Spleen (tissue), 13 donors: ENCODE data around the gene ZBTB14. TPM values are rescaled to one million over a fixed set of nuclear protein-coding genes. Genes with fewer than 3 reads are reported as not detected.

Experiments
- DNase-seq: peaks from one replicate; pipeline ENCODE4 v3.0.0-alpha.2; 2020
- H3K27ac ChIP-seq, 8 donors: fragments of 200-600 bp; sonication (generic) in 7 of 8; 1 replicate in 4 of 8; 2 replicates in 4 of 8; pipeline versions ENCODE4 v1.5.0 to v1.8.0; 2016 to 2021; ENCODE audit warnings: inconsistent platforms in 4 of 8, mild to moderate bottlenecking in 4 of 8, moderate library complexity in 1 of 8
- H3K27me3 ChIP-seq, 7 donors: fragments of 200-600 bp; sonication (generic) in 6 of 7; replicated peaks in 1 of 7; 1 replicate in 4 of 7; 2 replicates in 3 of 7; pipeline versions ENCODE4 v1.5.0 to v1.8.0; 2016 to 2021; ENCODE audit warnings: inconsistent platforms in 3 of 7, mild to moderate bottlenecking in 1 of 7
- H3K36me3 ChIP-seq, 6 donors: fragments of 200-600 bp; sonication (generic) in 5 of 6; 1 replicate in 4 of 6; 2 replicates in 2 of 6; pipeline versions ENCODE4 v1.5.0 to v1.8.0; 2016 to 2021; ENCODE audit warnings: inconsistent platforms in 2 of 6
- H3K4me1 ChIP-seq, 6 donors: fragments of 200-600 bp; sonication (generic) in 5 of 6; 1 replicate in 3 of 6; 2 replicates in 3 of 6; pipeline versions ENCODE4 v1.5.0 to v1.8.0; 2016 to 2021; ENCODE audit warnings: inconsistent platforms in 3 of 6
- H3K4me3 ChIP-seq, 8 donors: fragments of 200-600 bp; sonication (generic) in 7 of 8; 1 replicate in 4 of 8; 2 replicates in 4 of 8; pipeline versions ENCODE4 v1.5.0 to v1.8.0; 2016 to 2021; ENCODE audit warnings: inconsistent platforms in 4 of 8, mild to moderate bottlenecking in 4 of 8, moderate library complexity in 2 of 8
- H3K9me3 ChIP-seq, 8 donors: fragments of 200-600 bp; sonication (generic) in 7 of 8; 1 replicate in 4 of 8; 2 replicates in 4 of 8; pipeline versions ENCODE4 v1.5.0 to v1.8.0; 2016 to 2021; ENCODE audit warnings: inconsistent platforms in 4 of 8
- CTCF ChIP-seq, 11 experiments: fragments of 200-600 bp in 7 of 11; fragments of 450-650 bp in 4 of 11; sonication (generic) in 4 of 11; IDR thresholded peaks in 8 of 11; conservative IDR thresholded peaks in 3 of 11; 1 replicate in 7 of 11; 2 replicates in 4 of 11; pipeline versions ENCODE4 v1.4.0 to v1.8.0; 2016 to 2021; ENCODE audit warnings: antibody characterized with exemption in 11 of 11, inconsistent platforms in 4 of 11, mild to moderate bottlenecking in 1 of 11
- POLR2A ChIP-seq, 3 donors: fragments of 450-650 bp; IDR thresholded peaks; one replicate each; pipeline ENCODE4 v1.5.1; 2017; ENCODE audit warnings: antibody characterized with exemption in 3 of 3, mild to moderate bottlenecking in 1 of 3
- POLR2AphosphoS5 ChIP-seq, 3 donors: sonication (generic); formaldehyde crosslinking; IDR thresholded peaks; one replicate each; pipeline ENCODE4 v1.5.1; 2017; ENCODE audit warnings: antibody characterized with exemption in 3 of 3
- WGBS, 5 donors: extraction: QIAGEN DNeasy Blood & Tissue Kit in 3 of 5; methylation state at CpG; one replicate each; pipeline versions ENCODE4 v1.1.5 to v1.1.7; 2013 to 2018; 5-methylcytosine and 5-hydroxymethylcytosine counted together
- intact Hi-C: fragments of 100-400 bp; cut with DNase I; formaldehyde crosslinking; loops from one replicate; pipeline ENCODE4 v1.15.0; 2023; ENCODE audit warnings: low total_unique reads
- long read RNA-seq, 2 donors: transcript quantifications; one replicate each; lab custom pipeline, GENCODE V29; 2026
- polyA plus RNA-seq, 3 donors: library from polyadenylated mRNA; stranded (reverse); fragments of 200-250 nt; gene quantifications; one replicate each; pipeline ENCODE4 v1.2.1, GENCODE V29; 2013
- total RNA-seq, 7 donors: library from RNA; depleted of rRNA in 3 of 7; stranded (reverse); fragments of >200 nt in 3 of 7; fragmentation: NEBNext Ultra II Directional in 4 of 7; extraction: Animal tissue kit (Norgen Biotek cat#: 25700) in 4 of 7; gene quantifications; one replicate each; pipeline versions ENCODE4 v1.1.0 to v1.2.1, GENCODE V29; 2016 to 2021
- donor health status: healthy with polysubstance abuse.
- donor health status: DM: no; HTN: no; CAD: no; lungs with moderate emphysema.
- donor health status: DM: no; HTN: no; CAD: no.
- donor health status: Bipolar disorder and iron deficiency.
- donor health status: healthy.
- donor health status: DM: no; HTN: no; CAD: no.
- donor health status: DM: yes; HTN: yes; CAD: no.

Gene ZBTB14
- total RNA-seq = 10 to 100 TPM; 18.5 to 26.7 (median 22.7) TPM
- polyA plus RNA-seq = 10 to 100 TPM; 12.9 to 14.3 (median 13.5) TPM
- long read RNA-seq, donor 1, partial matches to known transcripts = 0 of 6 reads
- long read RNA-seq, donor 1, other reads (novel, unspliced or antisense) = 0 of 6 reads
- long read RNA-seq, donor 2, partial matches to known transcripts = 0 of 3 reads
- long read RNA-seq, donor 2, other reads (novel, unspliced or antisense) = 0 of 3 reads

- TF ChIP-seq CTCF (IDR thresholded peaks at IDR 0.05 in 8 of 11, conservative IDR thresholded peaks at IDR 0.05 in 3 of 11) = no peak
- TF ChIP-seq POLR2A (IDR thresholded peaks at IDR 0.05) = no peak
- peak in 2 of 3 donors; percentile 2 to 48 for TF ChIP-seq POLR2AphosphoS5 (IDR thresholded peaks at IDR 0.05)
- intact Hi-C loops = no loop called here
- WGBS, 5 donors = 0 to 3% (median 1%) methylated on average over 17 to 116 of the region's 116 CpGs
Measured at GRCh38 chr18:5295231-5295920, at the start of gene ZBTB14. TSS of gene ZBTB14 (minus strand) at chr18:5295726. CDS start at chr18:5293246, 2,480 bp downstream.

GRCh38 chr18:5339202-5339834 is 43.8 kb upstream of the ZBTB14 start:
- WGBS, 5 donors = 73 to 88% (median 79%) methylated on average over 2 of the region's 2 CpGs
- Histone ChIP-seq H3K9me3 (no peaks in the 10 kb centered on the region), H3K4me1 (no peaks in the 10 kb centered on the region), H3K36me3 (no peaks in the 10 kb centered on the region), H3K27ac (no peak overlapping the region), H3K27me3 (no peaks in the 10 kb centered on the region), H3K4me3 (no peak overlapping the region)
- intact Hi-C loops = no loop called here
- TF ChIP-seq CTCF (IDR thresholded peaks at IDR 0.05 in 8 of 11, conservative IDR thresholded peaks at IDR 0.05 in 3 of 11) = no peak
- no peak for TF ChIP-seq POLR2A (IDR thresholded peaks at IDR 0.05)
- TF ChIP-seq POLR2AphosphoS5 (IDR thresholded peaks at IDR 0.05) = no peak
- no peak for DNase-seq

More at GRCh38 chr18:5295231-5295920, at the start of gene ZBTB14:
- Histone ChIP-seq H3K9me3 (no peaks in the 10 kb centered on the region), H3K27me3 (peaks cover 0 to under 1% (median 0%) of the 10 kb centered on the region in 7 donors), H3K36me3 (peaks cover 0 to 25% (median 14%) of the 10 kb centered on the region in 6 donors), H3K4me1 (peaks cover 5 to 28% (median 22%) of the 10 kb centered on the region in 6 donors), H3K27ac (peak within 1 kb of the TSS; percentile 91 to 100 (median 99)), H3K4me3 (peak within 1 kb of the TSS; percentile 65 to 91 (median 84))
- peak; percentile 95 for DNase-seq

GRCh38 chr18:5334456-5335075 is 39.0 kb upstream of the ZBTB14 start:
- WGBS, 5 donors = 26 to 46% (median 39%) methylated on average over 5 to 6 of the region's 6 CpGs

More at GRCh38 chr18:5334456-5335075, 39.0 kb upstream of the ZBTB14 start:
- TF ChIP-seq POLR2A (IDR thresholded peaks at IDR 0.05) (no peak), POLR2AphosphoS5 (IDR thresholded peaks at IDR 0.05) (no peak), CTCF (IDR thresholded peaks at IDR 0.05 in 8 of 11, conservative IDR thresholded peaks at IDR 0.05 in 3 of 11) (no peak)
- no peaks in the 10 kb centered on the region for H3K4me1 ChIP-seq
- H3K36me3 ChIP-seq = no peaks in the 10 kb centered on the region
- no peak overlapping the region for H3K4me3 ChIP-seq
- no peak for DNase-seq
- H3K27me3 ChIP-seq = no peaks in the 10 kb centered on the region
- intact Hi-C loops = no loop called here
- H3K27ac ChIP-seq = no peak overlapping the region
- no peaks in the 10 kb centered on the region for H3K9me3 ChIP-seq
